Tibial nerve (tissue), 4 donors: ENCODE data around the gene MICU1.

ENCODE experiments used
- EP300 ChIP-seq, 2 donors: sonication (generic); formaldehyde crosslinking; IDR thresholded peaks; one replicate each; pipeline ENCODE4 v1.6.1; 2017; ENCODE audit warnings: antibody characterized with exemption in 2 of 2, mild to moderate bottlenecking in 1 of 2
- POLR2A ChIP-seq, 2 donors: fragments of 450-650 bp; IDR thresholded peaks; one replicate each; pipeline ENCODE4 v1.6.1; 2017; ENCODE audit warnings: antibody characterized with exemption in 2 of 2, mild to moderate bottlenecking in 2 of 2, moderate library complexity in 2 of 2
- TF ChIP-seq, protein P1 (sequence below), 5 experiments: fragments of 200-600 bp in 3 of 5; fragments of 450-650 bp in 2 of 5; sonication (generic) in 3 of 5; IDR thresholded peaks; one replicate each; pipeline ENCODE4 v1.5.1; 2016 to 2019; ENCODE audit warnings: antibody characterized with exemption in 5 of 5, mild to moderate bottlenecking in 3 of 5, moderate library complexity in 2 of 5

DNA sequence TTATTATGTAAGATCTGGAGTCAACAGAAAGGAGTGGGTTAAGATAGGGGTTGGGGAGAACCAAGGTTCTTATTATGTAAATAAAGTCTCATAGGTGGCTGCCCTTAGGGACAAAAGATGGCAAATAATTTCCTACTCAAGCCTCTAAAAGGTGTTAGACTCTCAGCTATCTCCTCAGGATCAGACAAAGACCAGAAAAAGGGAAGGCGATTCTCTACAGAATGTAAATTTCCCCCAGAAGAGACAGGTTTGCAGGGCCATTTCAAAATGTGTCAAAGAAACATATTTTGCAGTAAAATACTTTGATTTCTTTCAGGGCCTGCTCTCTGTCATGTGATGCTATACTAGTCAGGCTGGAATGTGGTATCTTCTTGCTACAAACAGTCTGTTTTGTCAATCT lies 80.3 kb downstream of the MICU1 start:
- TF ChIP-seq, protein P1, sequence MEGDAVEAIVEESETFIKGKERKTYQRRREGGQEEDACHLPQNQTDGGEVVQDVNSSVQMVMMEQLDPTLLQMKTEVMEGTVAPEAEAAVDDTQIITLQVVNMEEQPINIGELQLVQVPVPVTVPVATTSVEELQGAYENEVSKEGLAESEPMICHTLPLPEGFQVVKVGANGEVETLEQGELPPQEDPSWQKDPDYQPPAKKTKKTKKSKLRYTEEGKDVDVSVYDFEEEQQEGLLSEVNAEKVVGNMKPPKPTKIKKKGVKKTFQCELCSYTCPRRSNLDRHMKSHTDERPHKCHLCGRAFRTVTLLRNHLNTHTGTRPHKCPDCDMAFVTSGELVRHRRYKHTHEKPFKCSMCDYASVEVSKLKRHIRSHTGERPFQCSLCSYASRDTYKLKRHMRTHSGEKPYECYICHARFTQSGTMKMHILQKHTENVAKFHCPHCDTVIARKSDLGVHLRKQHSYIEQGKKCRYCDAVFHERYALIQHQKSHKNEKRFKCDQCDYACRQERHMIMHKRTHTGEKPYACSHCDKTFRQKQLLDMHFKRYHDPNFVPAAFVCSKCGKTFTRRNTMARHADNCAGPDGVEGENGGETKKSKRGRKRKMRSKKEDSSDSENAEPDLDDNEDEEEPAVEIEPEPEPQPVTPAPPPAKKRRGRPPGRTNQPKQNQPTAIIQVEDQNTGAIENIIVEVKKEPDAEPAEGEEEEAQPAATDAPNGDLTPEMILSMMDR (IDR thresholded peaks at IDR 0.05): no peak
- no peak for TF ChIP-seq POLR2A (IDR thresholded peaks at IDR 0.05)
- no peak for TF ChIP-seq EP300 (IDR thresholded peaks at IDR 0.05)
